Gastroesophageal sphincter (tissue), 3 donors: Measurements from ENCODE around the gene RXYLT1.
"Not testable (repeated sequence)": the region's sequence is repeated elsewhere in the genome, so short reads cannot be mapped to it uniquely, and the experiment has no call there.

Source experiments
- EP300 ChIP-seq: sonication (generic); formaldehyde crosslinking; IDR thresholded peaks from one replicate; pipeline ENCODE4 v1.6.1; 2017; ENCODE audit warnings: antibody characterized with exemption, mild to moderate bottlenecking
- POLR2A ChIP-seq, 2 donors: fragments of 450-650 bp; IDR thresholded peaks; one replicate each; pipeline ENCODE4 v1.6.1; 2017; ENCODE audit warnings: antibody characterized with exemption in 2 of 2, mild to moderate bottlenecking in 2 of 2, moderate library complexity in 1 of 2
- POLR2AphosphoS5 ChIP-seq: sonication (generic); formaldehyde crosslinking; IDR thresholded peaks from one replicate; pipeline ENCODE4 v1.6.1; 2017; ENCODE audit warnings: antibody characterized with exemption
- TF ChIP-seq, protein P1 (sequence below), 4 experiments: fragments of 200-600 bp in 2 of 4; fragments of 450-650 bp in 2 of 4; sonication (generic) in 1 of 4; IDR thresholded peaks; one replicate each; pipeline ENCODE4 v1.5.1; 2017 to 2019; ENCODE audit warnings: antibody characterized with exemption in 4 of 4, mild to moderate bottlenecking in 2 of 4, moderate library complexity in 2 of 4

DNA sequence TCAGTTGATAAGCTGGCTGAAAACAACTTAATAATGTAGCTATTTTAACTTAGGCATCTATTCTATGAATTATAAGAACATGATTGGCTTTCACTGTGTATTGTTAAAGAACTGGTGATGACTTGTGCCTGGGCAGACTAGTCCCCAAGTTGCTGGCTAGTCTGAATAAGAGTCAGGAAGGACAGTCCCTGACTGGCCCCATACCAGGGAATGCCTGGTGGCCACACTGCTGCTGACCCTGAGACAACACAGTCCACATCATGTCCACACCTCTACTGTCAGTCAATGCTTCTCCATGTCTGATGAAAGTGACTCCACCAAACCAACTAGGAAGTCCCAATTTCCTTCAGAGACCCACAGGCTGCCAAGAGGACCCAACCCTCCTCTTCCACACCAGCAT lies 46.9 kb upstream of the RXYLT1 start:
- TF ChIP-seq, protein P1, sequence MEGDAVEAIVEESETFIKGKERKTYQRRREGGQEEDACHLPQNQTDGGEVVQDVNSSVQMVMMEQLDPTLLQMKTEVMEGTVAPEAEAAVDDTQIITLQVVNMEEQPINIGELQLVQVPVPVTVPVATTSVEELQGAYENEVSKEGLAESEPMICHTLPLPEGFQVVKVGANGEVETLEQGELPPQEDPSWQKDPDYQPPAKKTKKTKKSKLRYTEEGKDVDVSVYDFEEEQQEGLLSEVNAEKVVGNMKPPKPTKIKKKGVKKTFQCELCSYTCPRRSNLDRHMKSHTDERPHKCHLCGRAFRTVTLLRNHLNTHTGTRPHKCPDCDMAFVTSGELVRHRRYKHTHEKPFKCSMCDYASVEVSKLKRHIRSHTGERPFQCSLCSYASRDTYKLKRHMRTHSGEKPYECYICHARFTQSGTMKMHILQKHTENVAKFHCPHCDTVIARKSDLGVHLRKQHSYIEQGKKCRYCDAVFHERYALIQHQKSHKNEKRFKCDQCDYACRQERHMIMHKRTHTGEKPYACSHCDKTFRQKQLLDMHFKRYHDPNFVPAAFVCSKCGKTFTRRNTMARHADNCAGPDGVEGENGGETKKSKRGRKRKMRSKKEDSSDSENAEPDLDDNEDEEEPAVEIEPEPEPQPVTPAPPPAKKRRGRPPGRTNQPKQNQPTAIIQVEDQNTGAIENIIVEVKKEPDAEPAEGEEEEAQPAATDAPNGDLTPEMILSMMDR (IDR thresholded peaks at IDR 0.05), result not testable (repeated sequence)
- TF ChIP-seq POLR2AphosphoS5; POLR2A (IDR thresholded peaks at IDR 0.05); EP300: not testable (repeated sequence)
